ENCODE measurements around the gene ASPSCR1.
A peak's percentile ranks its signal among the peaks of the same experiment; 100 is the strongest.

Gene ASPSCR1

DNA sequence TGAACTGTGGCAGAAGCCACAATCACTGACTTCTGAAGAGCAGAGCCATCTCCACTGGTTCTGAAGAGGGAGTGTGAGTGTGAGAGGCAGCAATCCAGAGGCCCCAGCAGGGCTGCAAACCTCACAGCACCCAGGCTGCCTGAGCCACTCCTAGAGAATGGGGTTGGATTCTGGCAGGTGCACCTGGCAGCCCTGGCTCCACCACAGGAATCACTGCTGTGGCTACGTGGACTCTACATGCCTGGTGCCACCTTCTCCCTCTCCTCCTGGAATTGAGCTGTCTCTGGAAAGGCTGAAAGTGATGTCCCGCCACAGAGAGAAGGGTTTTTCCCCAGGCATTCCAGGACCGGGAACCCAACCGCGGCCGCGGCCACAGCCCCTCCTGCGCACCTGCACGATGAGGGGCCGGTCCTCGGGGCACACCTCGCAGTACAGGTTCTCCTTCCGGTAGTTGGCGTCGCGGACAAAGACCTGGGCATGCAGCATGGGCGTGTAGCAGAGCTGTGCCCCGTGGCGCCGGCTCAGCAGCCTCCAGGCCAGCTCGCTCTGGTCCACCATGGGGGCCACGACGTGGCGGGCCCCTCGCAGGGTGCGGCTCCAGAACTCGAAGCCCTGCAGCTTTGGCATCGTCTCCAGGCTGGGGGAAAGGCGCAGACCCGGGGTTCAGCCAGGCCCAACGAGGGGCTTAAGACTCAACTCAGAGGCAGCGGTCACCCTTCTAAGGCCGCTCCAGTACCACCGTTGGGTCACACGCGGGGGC lies 87.2 kb downstream of the ASPSCR1 start:
- Histone ChIP-seq H3K4me1 (ENCODE audit: control insufficient read depth, insufficient read depth, low read length) (no peaks in the 10 kb centered on the region), H3K36me3 (ENCODE audit: control insufficient read depth, insufficient read depth, low read length) (peaks cover 18% of the 10 kb centered on the region), H3K27ac (ENCODE audit: low read depth, low read length) (peak overlapping the region; percentile 68), H3K4me3 (ENCODE audit: low read length) (peak overlapping the region; percentile 78), H3K27me3 (ENCODE audit: control insufficient read depth, insufficient read depth, low read length) (no peaks in the 10 kb centered on the region), H3K9ac (ENCODE audit: low read length) (peak overlapping the region; percentile 40)

DNA sequence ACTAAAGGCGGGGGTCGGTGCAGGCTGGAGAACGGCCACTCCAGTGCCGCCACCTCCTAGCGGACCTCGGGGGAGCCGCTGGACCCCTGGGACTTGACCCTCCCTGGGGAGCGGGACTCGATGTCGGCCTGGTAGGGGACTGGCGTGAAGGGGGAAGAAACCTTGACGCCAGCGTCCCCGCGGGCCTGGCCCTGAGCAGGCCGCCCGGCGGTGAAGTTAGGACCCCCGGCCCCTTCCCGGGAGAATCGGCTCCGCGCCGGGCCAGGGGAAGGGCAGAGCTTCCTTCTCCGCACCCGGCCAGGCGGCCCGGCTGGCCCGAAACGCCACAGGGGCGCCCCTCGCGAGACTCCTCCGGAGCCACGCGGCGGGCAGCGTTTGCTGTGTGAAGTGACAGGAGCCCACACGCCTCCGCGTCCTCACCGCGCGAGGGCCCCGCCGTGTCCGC lies 87.8 kb downstream of the ASPSCR1 start:
- Histone ChIP-seq H3K27me3 (ENCODE audit: control insufficient read depth, insufficient read depth, low read length) (no peaks in the 10 kb centered on the region), H3K27ac (ENCODE audit: low read depth, low read length) (peak overlapping the region; percentile 68), H3K4me1 (ENCODE audit: control insufficient read depth, insufficient read depth, low read length) (no peaks in the 10 kb centered on the region), H3K9ac (ENCODE audit: low read length) (peak overlapping the region; percentile 40), H3K4me3 (ENCODE audit: low read length) (peak overlapping the region; percentile 78), H3K36me3 (ENCODE audit: control insufficient read depth, insufficient read depth, low read length) (peaks cover 18% of the 10 kb centered on the region)

DNA sequence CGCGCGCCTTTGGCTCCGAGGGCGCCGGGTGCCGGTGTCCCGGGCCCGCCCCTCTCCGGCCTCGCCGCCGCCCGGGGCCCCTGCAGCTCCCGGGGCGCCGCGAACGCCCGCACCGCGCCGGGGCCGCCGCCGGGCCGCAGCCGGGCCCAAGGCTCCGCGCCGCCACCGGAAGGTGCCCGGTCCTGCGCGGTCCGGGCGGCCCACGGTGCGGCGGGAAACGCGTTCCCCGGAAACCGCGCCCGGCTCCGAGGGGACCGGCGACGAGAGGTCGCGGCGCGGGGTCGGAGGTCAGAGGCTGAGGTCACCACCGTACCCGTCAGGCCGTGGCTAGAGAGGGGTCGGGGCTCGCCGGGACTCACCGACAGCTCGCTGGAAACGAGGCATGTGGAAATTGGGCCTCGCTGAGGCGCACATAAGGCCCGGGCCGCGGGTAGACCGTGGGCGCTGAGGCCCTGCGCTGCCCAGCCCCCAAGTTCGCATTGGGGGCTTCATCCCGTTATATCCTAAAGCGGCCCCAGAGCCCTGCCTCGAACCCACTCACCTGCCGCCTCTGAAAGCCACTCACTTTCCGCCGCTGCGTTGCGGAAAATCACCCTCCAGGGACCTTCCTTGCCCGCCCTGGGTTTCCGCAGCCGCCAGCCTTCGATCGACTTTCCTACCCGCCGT lies 88.3 kb downstream of the ASPSCR1 start, which contains the start of gene DUS1L:
Gene DUS1L (minus strand): TSS at position 167 of the 666 bp plus-strand sequence. CDS start 745 bp downstream, outside the sequence.
- H3K4me3 ChIP-seq (ENCODE audit: low read length): peak within 1 kb of the TSS; percentile 88
- H3K27me3 ChIP-seq (ENCODE audit: control insufficient read depth, insufficient read depth, low read length): no peaks in the 10 kb centered on the region
- peak within 1 kb of the TSS; percentile 80 for H3K9ac ChIP-seq (ENCODE audit: low read length)
- H3K27ac ChIP-seq (ENCODE audit: low read depth, low read length): peak within 1 kb of the TSS; percentile 92
- peaks cover 16% of the 10 kb centered on the region for H3K36me3 ChIP-seq (ENCODE audit: control insufficient read depth, insufficient read depth, low read length)
- H3K4me1 ChIP-seq (ENCODE audit: control insufficient read depth, insufficient read depth, low read length): no peaks in the 10 kb centered on the region
